ENCODE data around the gene ZSCAN2.

Gene ZSCAN2

GRCh38 chr15:84658080-84658787, 57.4 kb downstream of the ZSCAN2 start, which contains the start of gene NMB:
TSS of gene NMB (minus strand) at chr15:84658199. CDS start at chr15:84658152, 47 bp downstream.
- Histone ChIP-seq H3K27ac (ENCODE audit: low read length) (no peak within 1 kb of the TSS), H3K4me3 (ENCODE audit: low read length) (peak within 1 kb of the TSS; percentile 69), H3K4me1 (ENCODE audit: control insufficient read depth, low read depth, low read length) (peaks cover 9% of the 10 kb centered on the region), H3K9ac (ENCODE audit: low read length) (peak within 1 kb of the TSS; percentile 63), H3K9me3 (ENCODE audit: control insufficient read depth, low read depth, low read length) (no peaks in the 10 kb centered on the region), H3K36me3 (ENCODE audit: control insufficient read depth, low read depth, low read length) (no peaks in the 10 kb centered on the region), H3K27me3 (ENCODE audit: control insufficient read depth, insufficient read depth, low read length) (peaks cover 19% of the 10 kb centered on the region)

- Histone ChIP-seq H3K4me3 (ENCODE audit: low read length) (peak overlapping the region; percentile 69), H3K27ac (ENCODE audit: low read length) (no peak overlapping the region), H3K4me1 (ENCODE audit: control insufficient read depth, low read depth, low read length) (peaks cover 9% of the 10 kb centered on the region), H3K9ac (ENCODE audit: low read length) (peak overlapping the region; percentile 63), H3K27me3 (ENCODE audit: control insufficient read depth, insufficient read depth, low read length) (peaks cover 19% of the 10 kb centered on the region), H3K36me3 (ENCODE audit: control insufficient read depth, low read depth, low read length) (no peaks in the 10 kb centered on the region), H3K9me3 (ENCODE audit: control insufficient read depth, low read depth, low read length) (no peaks in the 10 kb centered on the region)
Observed at GRCh38 chr15:84658788-84659411, 58.1 kb downstream of the ZSCAN2 start.

GRCh38 chr15:84659904-84660781, 59.3 kb downstream of the ZSCAN2 start:
- Histone ChIP-seq H3K9ac (ENCODE audit: low read length) (no peak overlapping the region), H3K4me3 (ENCODE audit: low read length) (no peak overlapping the region), H3K36me3 (ENCODE audit: control insufficient read depth, low read depth, low read length) (peaks cover 2% of the 10 kb centered on the region), H3K27me3 (ENCODE audit: control insufficient read depth, insufficient read depth, low read length) (peaks cover 19% of the 10 kb centered on the region), H3K4me1 (ENCODE audit: control insufficient read depth, low read depth, low read length) (peaks cover 9% of the 10 kb centered on the region), H3K9me3 (ENCODE audit: control insufficient read depth, low read depth, low read length) (no peaks in the 10 kb centered on the region), H3K27ac (ENCODE audit: low read length) (no peak overlapping the region)

- peaks cover 18% of the 10 kb centered on the region for H3K27me3 ChIP-seq (ENCODE audit: control insufficient read depth, insufficient read depth, low read length)
- H3K9ac ChIP-seq (ENCODE audit: low read length): no peak overlapping the region
- H3K4me1 ChIP-seq (ENCODE audit: control insufficient read depth, low read depth, low read length): peaks cover 9% of the 10 kb centered on the region
- no peaks in the 10 kb centered on the region for H3K9me3 ChIP-seq (ENCODE audit: control insufficient read depth, low read depth, low read length)
- H3K4me3 ChIP-seq (ENCODE audit: low read length): no peak overlapping the region
- peaks cover 11% of the 10 kb centered on the region for H3K36me3 ChIP-seq (ENCODE audit: control insufficient read depth, low read depth, low read length)
- H3K27ac ChIP-seq (ENCODE audit: low read length): no peak overlapping the region
Observed at GRCh38 chr15:84661001-84661400, 60.2 kb downstream of the ZSCAN2 start.

- no peak overlapping the region for H3K27ac ChIP-seq (ENCODE audit: low read length)
- H3K9ac ChIP-seq (ENCODE audit: low read length): no peak overlapping the region
- peaks cover 54% of the 10 kb centered on the region for H3K36me3 ChIP-seq (ENCODE audit: control insufficient read depth, low read depth, low read length)
- H3K9me3 ChIP-seq (ENCODE audit: control insufficient read depth, low read depth, low read length): no peaks in the 10 kb centered on the region
- no peaks in the 10 kb centered on the region for H3K27me3 ChIP-seq (ENCODE audit: control insufficient read depth, insufficient read depth, low read length)
- no peak overlapping the region for H3K4me3 ChIP-seq (ENCODE audit: low read length)
- H3K4me1 ChIP-seq (ENCODE audit: control insufficient read depth, low read depth, low read length): no peaks in the 10 kb centered on the region
Observed at GRCh38 chr15:84666373-84666772, 65.6 kb downstream of the ZSCAN2 start.

GRCh38 chr15:84668221-84668982, 67.6 kb downstream of the ZSCAN2 start:
- Histone ChIP-seq H3K9ac (ENCODE audit: low read length) (no peak overlapping the region), H3K4me3 (ENCODE audit: low read length) (no peak overlapping the region), H3K9me3 (ENCODE audit: control insufficient read depth, low read depth, low read length) (no peaks in the 10 kb centered on the region), H3K27me3 (ENCODE audit: control insufficient read depth, insufficient read depth, low read length) (no peaks in the 10 kb centered on the region), H3K36me3 (ENCODE audit: control insufficient read depth, low read depth, low read length) (peaks cover 54% of the 10 kb centered on the region), H3K4me1 (ENCODE audit: control insufficient read depth, low read depth, low read length) (no peaks in the 10 kb centered on the region), H3K27ac (ENCODE audit: low read length) (no peak overlapping the region)

- H3K9me3 ChIP-seq (ENCODE audit: control insufficient read depth, low read depth, low read length): no peaks in the 10 kb centered on the region
- H3K27me3 ChIP-seq (ENCODE audit: control insufficient read depth, insufficient read depth, low read length): no peaks in the 10 kb centered on the region
- H3K27ac ChIP-seq (ENCODE audit: low read length): no peak overlapping the region
- H3K9ac ChIP-seq (ENCODE audit: low read length): no peak overlapping the region
- H3K4me3 ChIP-seq (ENCODE audit: low read length): no peak overlapping the region
- H3K4me1 ChIP-seq (ENCODE audit: control insufficient read depth, low read depth, low read length): no peaks in the 10 kb centered on the region
- peaks cover 57% of the 10 kb centered on the region for H3K36me3 ChIP-seq (ENCODE audit: control insufficient read depth, low read depth, low read length)
Observed at GRCh38 chr15:84669726-84670125, 68.9 kb downstream of the ZSCAN2 start.

GRCh38 chr15:84671211-84671610, 70.4 kb downstream of the ZSCAN2 start:
- Histone ChIP-seq H3K4me1 (ENCODE audit: control insufficient read depth, low read depth, low read length) (no peaks in the 10 kb centered on the region), H3K27me3 (ENCODE audit: control insufficient read depth, insufficient read depth, low read length) (no peaks in the 10 kb centered on the region), H3K4me3 (ENCODE audit: low read length) (no peak overlapping the region), H3K27ac (ENCODE audit: low read length) (no peak overlapping the region), H3K36me3 (ENCODE audit: control insufficient read depth, low read depth, low read length) (peaks cover 50% of the 10 kb centered on the region), H3K9ac (ENCODE audit: low read length) (no peak overlapping the region), H3K9me3 (ENCODE audit: control insufficient read depth, low read depth, low read length) (no peaks in the 10 kb centered on the region)
